HG03469 (cell line): ENCODE measurements around the gene PIM3.

Source experiments
- ATAC-seq: cut with Tn5 transposase; IDR thresholded peaks from one replicate; pipeline ENCODE4 v1.9.1; 2021; ENCODE audit warnings: mild to moderate bottlenecking, moderate library complexity, moderate number of reproducible peaks; ENCODE audit not compliant: unreplicated experiment

PIM3 gene

DNA sequence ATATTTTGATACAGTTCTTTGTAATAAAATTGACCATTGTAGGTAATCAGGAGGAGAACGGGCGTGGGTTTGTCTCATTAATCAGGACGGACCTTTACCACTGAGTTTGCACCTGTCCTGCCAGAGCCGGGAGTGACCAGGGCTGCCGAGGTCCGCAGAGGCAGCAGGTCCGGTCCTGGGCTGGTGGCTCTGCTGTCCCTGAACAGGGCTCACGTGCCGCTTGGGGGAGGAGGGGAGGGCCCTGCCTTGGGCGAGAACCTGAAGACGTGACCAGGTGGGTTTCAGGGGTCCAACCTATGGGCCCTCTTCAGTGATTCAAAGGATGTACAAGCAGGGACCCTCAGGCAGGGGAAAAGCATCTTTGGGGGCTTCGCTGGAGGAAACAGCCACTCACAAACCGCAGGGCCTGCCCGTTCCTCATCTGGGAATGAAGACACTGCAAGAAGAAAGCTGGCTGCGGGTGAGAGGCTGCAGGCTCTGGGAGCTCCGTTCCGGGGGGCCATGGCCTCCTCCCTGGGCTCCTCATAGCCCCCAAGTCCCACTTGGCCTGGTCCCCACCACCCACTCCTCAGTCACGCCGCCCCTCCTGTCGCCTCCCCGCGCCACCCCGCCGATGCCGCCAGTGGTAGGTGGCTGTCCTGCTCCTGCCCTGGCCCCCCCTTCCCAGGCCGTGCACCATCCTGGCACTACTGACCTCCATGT, 32.9 kb upstream of the PIM3 start:
- no peak for ATAC-seq

- ATAC-seq: no peak
Measured at GRCh38 chr22:49928185-49928495, 32.4 kb upstream of the PIM3 start.

GRCh38 chr22:49928555-49929210, 31.9 kb upstream of the PIM3 start:
- ATAC-seq: no peak

DNA sequence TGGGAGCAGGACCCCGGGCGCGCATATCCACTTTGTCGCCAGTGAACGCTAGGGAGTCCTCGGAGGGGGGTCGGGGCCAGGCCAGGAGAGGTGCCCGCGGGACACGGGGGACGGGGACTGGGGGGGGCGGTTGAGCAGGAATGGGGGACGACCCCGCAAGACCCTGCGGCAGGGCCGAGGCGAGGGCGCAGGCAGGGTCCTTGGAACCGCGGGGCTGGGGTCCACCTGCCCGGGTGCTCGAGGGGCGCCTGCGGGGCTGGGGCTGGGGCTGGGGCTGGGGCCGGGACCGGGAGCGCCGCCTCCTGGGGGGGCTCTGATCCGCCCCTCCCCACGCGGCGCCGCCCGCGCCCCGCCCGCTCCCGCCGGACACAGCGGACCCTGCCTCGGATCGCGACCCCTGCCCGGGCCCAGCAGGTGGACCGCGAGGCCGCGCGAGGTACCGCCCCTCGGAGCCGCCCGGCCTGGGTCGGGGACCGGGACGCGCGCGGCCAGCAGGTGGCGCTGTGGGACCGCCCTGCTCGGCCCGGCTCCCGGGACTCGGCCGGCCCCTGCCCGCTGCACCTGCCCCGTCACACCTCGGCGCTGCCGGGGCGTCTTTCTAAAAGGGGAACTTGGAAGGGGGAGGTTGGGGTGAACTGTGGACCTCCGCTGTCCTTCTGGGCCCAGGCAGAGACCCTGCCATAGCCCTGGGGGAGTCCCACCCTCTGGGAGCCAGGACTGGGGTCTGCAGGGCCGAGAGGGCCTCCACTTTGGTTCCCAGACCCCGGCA, 31.2 kb upstream of the PIM3 start:
- no peak for ATAC-seq

DNA sequence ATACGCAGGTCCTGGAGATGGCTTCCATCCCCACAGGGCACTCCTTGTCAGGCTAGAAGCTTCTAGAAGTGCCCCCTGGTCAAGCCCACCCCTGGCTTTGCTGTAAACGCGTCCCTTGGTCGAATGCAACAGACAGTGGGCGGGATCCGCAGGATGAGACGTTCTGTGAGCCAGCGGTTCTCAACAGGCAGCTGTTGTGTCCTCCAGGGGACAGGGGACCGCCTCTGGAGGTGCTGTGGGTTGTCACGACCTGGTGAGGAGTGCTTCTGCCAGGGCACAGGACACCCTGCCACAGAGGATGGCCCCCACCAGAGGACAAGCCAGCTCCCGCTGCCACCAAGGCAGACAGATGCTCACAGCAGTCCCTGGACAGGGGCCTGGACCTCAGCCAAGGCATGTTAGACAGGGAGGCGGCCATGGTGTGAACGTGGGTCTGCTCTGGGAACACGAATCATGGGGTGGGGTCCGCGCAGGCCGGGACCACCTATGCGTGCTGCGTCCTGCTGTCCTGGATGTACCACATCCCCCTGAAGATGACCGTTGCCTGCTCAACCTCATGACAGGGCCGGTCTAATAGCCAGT, 30.5 kb upstream of the PIM3 start:
- no peak for ATAC-seq

DNA sequence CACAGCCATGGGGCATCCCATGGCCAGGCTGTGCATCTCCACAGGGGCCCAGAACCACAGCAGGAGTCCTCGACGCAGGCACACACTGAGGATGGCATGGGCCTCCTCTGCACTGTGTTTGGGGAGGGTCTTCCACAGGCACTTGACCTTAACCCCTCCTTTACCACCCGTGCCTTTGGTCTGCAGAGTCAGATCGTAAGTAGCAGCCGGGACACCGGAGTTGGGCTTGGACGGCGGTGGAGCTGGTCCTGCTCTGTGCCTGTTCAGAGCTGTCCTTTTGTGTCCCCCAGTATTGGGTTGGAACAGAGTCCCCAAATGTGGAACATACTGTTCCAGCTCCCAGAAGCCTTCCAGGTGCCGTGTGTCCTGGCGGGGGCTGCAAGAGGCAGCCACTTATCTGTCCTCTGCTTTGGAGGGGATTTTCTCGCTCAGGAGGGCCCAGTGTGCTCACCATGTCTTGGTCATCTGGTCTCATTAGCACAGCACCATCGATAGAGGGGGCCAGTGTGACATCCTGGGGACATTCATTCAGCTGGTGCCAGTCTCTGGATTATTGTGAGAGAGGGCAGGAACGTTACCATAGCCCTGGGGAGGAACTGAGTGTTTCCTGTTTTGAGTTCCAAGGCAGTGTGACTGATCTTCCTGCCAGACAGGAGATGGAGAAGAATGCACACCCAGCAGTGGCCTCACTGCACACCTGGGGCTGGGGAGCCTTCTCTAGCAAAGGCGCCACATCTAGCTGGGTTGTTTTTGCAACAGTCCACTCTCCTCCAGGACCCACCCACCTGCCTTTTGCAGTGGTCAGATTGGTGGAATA, 29.8 kb upstream of the PIM3 start:
- no peak for ATAC-seq

DNA sequence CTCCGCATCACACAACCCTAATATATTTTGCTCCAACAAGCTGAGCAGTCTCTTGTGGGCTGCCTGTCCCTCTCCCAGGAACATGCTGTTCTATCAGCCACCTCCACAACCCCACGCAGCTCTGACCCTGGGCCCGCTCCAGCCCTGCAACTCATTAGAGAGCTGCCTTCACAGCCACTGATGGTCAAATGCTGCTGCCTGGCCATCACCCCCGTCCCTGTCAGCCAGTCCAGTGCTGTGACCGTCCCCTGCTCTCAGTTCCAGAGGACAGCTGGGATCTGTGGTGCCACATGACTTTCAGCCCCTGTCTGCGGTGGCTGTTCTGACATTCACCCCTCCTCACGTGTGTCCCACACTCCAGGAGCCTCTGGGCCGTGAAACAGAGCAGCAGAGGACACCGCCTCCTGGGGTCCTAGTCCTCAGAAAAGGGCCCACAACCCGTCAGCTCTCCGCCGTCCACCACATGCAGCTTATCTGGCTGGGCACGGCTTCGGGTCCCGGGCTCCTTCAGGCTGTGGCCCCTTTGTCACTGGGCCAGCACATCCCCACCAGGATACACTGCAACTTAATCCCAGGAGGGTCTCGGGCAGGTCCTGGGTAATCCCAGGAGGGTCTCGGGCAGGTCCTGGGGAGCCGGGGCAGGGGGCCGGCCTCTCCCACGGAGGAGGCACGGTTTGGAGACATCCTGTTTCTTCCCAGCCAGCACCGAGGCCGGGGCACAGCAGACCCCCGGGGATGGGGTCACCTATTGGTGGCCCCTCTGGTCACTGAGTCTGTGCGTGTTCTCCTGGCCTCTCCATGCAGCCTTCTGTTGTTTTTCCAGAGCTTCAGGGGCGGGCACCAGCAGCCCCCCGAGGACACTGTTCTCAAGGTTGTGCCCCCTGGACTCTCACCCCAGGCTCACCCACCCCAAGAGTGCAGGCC, 27.1 kb upstream of the PIM3 start:
- no peak for ATAC-seq

DNA sequence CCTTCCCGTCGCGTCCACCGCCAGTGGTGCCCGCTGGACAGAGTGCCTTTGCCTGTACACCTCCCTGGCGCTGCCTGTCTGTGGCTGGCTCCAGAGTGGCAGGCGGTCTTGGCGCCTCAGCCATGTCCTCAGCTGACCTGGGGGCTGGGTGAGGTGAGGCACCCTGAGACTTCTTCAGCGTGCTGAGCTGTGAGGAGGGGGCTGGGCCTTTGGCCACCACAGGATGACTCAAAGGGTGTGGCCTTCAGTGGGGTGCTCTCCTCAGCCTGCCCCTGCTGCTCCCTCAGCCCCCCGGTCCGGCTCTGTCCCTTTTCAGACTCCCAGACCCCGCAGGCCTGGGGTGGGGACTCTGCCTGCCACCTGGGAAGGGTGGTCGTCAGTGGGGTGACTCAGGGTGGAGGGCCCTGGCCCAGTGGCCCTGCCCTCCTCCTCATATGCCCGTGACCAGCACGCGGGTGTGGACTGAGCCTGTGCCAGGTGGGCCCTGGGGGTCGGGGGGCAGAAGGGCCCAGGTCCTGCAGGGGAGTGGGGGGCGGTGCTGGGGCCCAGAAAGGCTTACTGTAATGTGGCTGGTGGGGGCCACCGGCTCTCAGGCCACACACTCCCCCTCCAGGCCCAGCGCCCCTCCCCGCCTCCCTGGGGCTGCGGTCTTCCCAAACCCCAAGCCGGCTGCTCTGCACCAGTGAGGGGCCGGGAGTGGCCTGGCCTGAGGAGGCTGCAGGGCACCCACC, 26.2 kb upstream of the PIM3 start:
- no peak for ATAC-seq

GRCh38 chr22:49934891-49935557, 25.5 kb upstream of the PIM3 start:
- no peak for ATAC-seq

GRCh38 chr22:49935561-49935960, 25.0 kb upstream of the PIM3 start:
- no peak for ATAC-seq

- peak; percentile 47 for ATAC-seq
Measured at GRCh38 chr22:49936018-49936972, 24.3 kb upstream of the PIM3 start.

- ATAC-seq: no peak
Measured at GRCh38 chr22:49936973-49937757, 23.4 kb upstream of the PIM3 start.

DNA sequence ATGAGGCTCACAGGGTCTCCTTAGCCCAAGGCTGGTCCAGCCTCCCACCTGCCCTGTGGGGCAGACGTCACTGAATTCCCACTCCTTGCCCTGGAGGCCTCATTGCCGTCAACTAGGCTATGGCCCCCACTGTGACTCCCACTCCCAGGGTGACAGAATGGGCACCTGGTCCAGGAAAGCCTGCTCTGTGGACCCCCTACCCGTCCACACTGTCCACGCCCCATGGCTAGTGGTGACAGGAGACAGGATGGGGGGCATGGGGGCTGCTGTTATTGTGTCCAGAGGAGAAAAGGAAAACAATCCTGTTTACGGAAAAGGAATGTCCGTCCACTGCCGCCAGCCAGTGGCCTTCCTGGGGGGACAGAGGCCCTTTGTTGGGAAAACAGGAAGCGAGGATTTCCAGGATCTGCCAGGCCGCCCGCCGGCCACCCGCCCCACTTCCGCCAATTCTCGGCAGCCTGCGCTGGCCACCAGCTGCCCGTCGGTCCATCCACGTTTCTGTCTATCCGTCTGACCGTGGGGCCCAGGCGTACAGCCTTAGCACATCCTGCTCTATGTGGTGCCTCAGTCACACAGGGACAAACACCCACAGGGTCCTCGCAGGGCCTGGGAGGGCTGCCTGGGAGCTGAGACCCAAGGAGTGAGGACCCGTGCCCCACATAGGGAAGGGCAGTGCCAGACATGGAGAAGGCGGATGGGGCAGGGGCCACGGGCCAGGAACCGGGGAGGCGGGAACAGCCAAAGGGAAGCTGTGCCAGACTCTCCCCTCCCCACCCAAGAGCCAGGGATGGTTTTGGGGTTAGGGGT, 22.6 kb upstream of the PIM3 start:
- no peak for ATAC-seq

GRCh38 chr22:49938565-49939136, 21.9 kb upstream of the PIM3 start:
- ATAC-seq: no peak

DNA sequence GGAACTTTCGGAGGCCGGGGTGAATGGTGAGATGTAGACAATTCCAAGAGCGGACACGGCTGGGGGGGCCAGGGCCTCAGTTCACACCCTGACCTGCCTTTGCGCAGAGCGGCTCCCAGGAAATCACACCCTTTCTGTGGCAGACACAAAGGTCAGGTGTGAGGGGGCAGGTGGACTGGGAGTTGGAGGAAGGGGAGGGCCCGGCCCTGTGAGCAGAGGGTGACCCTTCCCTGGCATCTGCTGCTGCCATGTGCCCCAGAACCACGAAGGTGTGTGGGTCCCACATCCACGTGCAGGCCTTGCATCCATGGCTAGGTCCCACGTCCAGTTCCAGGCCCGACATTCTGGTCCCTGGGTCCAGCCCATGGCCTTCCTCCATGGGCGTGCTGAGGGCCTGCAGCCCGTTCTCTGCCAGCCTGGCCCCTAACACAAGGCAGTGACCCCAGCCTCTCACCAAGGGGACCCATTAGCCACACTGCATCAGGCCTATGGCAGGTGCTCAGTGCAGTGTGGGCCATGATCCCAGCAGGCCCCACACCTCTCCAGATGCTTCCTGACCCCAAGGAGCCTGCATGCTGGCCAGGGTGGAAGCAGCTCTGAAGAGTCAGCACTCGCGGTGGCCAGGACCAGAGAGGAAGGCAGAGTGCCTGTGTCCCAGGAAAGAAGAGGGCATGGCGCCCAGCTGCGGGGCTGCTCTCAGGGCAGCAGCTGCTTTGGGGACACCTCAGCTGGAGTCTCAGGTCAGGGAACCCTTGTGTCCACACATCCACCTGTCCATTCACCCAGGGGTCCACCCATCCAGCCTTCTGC, 18.9 kb upstream of the PIM3 start:
- ATAC-seq: no peak
